Stimulated activated naive CD4-positive, alpha-beta T cell (primary cell): ENCODE measurements around the gene CCDC33.

Source experiments
- DNase-seq, 6 experiments: peaks; one replicate each; lab custom pipeline; 2025; lab: John Stamatoyannopoulos, UW

CCDC33 gene

DNA sequence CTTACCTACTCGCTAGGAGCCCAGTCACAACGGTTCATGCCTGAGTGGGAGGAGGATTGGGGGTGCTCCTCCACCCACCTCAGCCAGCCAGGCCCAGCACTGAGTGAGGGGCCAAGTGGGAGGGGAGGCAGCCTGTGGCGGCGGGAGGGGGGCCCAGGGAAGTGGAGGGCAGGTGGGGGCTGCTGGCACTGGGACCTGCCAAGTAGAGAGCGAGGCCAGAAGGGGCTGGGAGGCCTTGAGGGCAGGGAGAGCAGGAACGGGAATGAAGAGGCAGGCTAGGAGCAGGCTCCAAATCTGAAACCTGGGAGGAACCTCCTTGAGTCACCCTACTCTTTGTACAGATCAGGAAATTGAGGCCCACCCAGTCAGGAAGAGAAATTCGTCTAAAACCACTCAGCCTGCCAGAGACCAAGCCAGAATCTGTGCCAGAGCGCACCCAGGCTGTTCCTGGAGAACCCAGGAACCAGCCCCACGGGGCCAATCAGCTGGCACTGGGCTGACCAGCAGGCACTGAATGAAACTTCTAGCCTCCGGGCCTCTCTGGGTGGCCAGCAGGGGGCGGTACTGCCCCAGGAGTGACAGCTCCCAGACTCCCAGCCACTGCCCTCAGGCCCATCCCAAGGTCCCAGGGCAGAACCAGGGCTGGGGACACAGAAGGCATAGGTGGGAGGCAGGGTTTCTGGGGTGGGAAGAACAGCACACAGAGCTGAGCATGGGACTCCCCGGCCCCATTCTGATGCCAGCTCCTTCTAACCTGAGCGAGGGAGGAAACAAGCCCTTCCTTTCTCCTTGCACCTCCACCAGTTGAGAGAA lies 146.1 kb downstream of the CCDC33 start:
- DNase-seq = peak; percentile 34 to 78 (median 64)

DNA sequence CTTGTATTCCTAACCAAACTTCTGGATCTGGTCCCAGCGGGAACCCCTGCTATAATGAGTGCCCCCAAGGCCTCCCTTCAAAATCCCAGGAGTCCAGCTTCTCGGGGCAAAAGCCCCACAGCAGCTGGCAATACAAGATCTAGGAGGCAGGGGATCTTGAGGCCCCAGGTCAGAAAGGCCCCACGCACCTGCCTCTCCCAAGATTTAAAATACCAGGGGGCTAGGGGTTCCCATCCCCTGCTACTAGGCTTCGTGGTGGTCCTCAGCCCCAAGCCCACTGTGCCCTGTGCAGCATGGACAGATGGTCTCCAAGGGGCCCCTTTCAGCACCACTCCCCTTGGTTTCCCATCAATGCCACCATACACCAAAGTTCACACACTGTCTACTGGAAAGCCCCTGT lies 147.2 kb downstream of the CCDC33 start:
- DNase-seq = no peak

DNA sequence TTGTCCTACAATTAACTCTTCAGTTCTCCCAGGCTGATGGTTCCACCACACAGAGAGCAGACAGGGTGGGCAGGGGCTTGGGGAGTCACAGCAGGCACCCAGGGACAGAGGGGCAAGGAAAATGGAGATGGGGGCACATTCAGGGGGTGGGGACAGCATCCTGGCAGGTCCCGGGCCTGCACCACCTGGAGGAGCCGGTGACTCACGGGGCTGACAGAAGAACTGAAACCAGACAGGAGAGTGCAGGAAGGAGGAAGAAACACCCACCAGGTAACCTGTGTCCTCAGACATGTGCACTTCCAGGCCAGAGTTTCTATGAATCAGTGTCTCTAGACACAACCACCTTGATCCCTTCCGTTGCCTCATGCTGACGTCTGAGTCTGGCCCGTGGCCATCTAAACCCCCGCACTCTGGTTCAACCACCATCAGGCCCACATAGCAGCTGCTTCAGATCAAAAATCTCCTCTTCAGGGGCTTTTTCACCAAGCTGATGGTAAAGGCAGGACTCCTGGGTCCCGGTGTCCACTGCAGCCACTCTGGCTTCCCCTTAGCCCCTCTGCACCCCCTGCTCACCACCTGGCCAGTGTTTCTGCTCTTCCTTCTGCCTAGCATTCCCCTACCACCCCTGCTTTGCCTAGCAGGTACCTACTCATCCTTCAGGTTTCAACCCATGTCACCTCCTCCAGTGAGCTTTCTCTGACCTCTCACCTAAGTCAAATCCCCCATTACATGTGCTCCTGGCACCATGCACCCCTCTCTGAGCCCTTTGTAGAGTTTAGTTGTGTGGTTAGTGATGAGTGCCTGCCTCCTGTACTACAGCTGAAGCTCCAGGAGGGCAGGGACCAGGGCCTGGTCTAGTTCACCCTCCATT lies 147.8 kb downstream of the CCDC33 start:
- DNase-seq = no peak

- DNase-seq = no peak
These were observed 148.4 kb downstream of the CCDC33 start for GRCh38 chr15:74384566-74384880.

- DNase-seq = no peak
These were observed 148.9 kb downstream of the CCDC33 start for GRCh38 chr15:74384881-74385643.

GRCh38 chr15:74385733-74386132 lies 149.6 kb downstream of the CCDC33 start:
- no peak for DNase-seq
